ENCODE measurements around the gene LSM3. TPM values are rescaled to one million over a fixed set of nuclear protein-coding genes. Genes with fewer than 3 reads are reported as not detected.
"Not testable (repeated sequence)": the region's sequence is repeated elsewhere in the genome, so short reads cannot be mapped to it uniquely, and the experiment has no call there.

The LSM3 gene
- total RNA-seq, 1 experiment from 2014 or later, result 17.4 TPM

GRCh38 chr3:14228681-14229470, 50.3 kb downstream of the LSM3 start:
- no peak for DNase-seq (ENCODE audit: low read depth, low spot score)

DNA sequence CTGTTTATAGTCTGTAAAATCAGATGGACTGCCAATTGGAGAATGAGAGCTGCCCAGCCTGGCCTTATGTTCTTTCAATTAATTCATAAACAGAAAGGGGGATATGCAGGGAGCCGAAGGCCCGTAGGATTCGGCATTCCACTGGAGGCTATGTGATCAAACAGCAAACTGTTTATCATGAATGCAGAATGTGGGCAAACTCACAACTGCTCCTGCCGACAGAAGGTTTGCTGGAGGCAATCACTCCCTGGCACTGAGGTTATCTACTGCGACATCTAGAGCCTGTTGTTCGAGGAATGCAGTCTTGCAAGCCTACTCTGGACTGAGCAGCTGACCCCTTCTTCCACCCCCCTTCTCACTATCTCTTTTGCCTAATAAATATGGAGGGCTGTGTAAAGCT, 51.1 kb downstream of the LSM3 start:
- H3K4me3 ChIP-seq (replicated peaks in 1 of 2; ENCODE audit: low read depth in 1 of 2, low read length in 2 of 2); H4K20me1 ChIP-seq (ENCODE audit: insufficient read depth); intact Hi-C loops (cut with micrococcal nuclease); H2AFZ ChIP-seq (ENCODE audit: low read depth, low read length, poor library complexity, severe bottlenecking); H3K4me2 ChIP-seq (ENCODE audit: low read length); H3K79me2 ChIP-seq (ENCODE audit: insufficient read depth, low read length); DNase-seq (ENCODE audit: low read depth, low spot score); BruUV-seq (replicated peaks); RAD21 ChIA-PET (ENCODE audit: low non-redundant PET in 1 of 2, low total read pairs in 2 of 2, uncharacterized antibody in 2 of 2, unreplicated experiment in 2 of 2); H3K9me3 ChIP-seq (ENCODE audit: control insufficient read depth in 1 of 2, insufficient read depth in 1 of 2, low read depth in 1 of 2, low read length in 2 of 2); H3K27ac ChIP-seq (ENCODE audit: low read depth, low read length); H3K9ac ChIP-seq (ENCODE audit: low read length); CTCF ChIA-PET; H3K9me2 ChIP-seq (ENCODE audit: insufficient read depth); ATAC-seq; POLR2A ChIA-PET; H3K4me1 ChIP-seq (ENCODE audit: control insufficient read depth in 1 of 2, insufficient read depth in 2 of 2, low read length in 2 of 2); H3K36me3 ChIP-seq (ENCODE audit: control insufficient read depth in 1 of 2, insufficient read depth in 2 of 2, low read length in 2 of 2); H3K27me3 ChIP-seq (ENCODE audit: insufficient read depth, low read length): not testable (repeated sequence)

More at GRCh38 chr3:14228681-14229470, 50.3 kb downstream of the LSM3 start:
- H3K4me1 ChIP-seq (ENCODE audit: control insufficient read depth in 1 of 2, insufficient read depth in 2 of 2, low read length in 2 of 2), result no peaks in the 10 kb centered on the region
- H3K9ac ChIP-seq (ENCODE audit: low read length), result no peak overlapping the region
- RAD21 ChIA-PET (ENCODE audit: low non-redundant PET in 1 of 2, low total read pairs in 2 of 2, uncharacterized antibody in 2 of 2, unreplicated experiment in 2 of 2), result no interaction called here
- BruUV-seq (replicated peaks), result no TSS peak
- H3K79me2 ChIP-seq (ENCODE audit: insufficient read depth, low read length), result no peaks in the 10 kb centered on the region
- no peaks in the 10 kb centered on the region for H3K9me3 ChIP-seq (ENCODE audit: control insufficient read depth in 1 of 2, insufficient read depth in 1 of 2, low read depth in 1 of 2, low read length in 2 of 2)
- H3K27me3 ChIP-seq (ENCODE audit: insufficient read depth, low read length), result no peaks in the 10 kb centered on the region
- H4K20me1 ChIP-seq (ENCODE audit: insufficient read depth), result no peaks in the 10 kb centered on the region
- H3K9me2 ChIP-seq (ENCODE audit: insufficient read depth), result no peaks in the 10 kb centered on the region
- CTCF ChIA-PET, result no interaction called here
- POLR2A ChIA-PET, result no interaction called here
- no peak overlapping the region for H3K27ac ChIP-seq (ENCODE audit: low read depth, low read length)
- no peaks in the 10 kb centered on the region for H3K36me3 ChIP-seq (ENCODE audit: control insufficient read depth in 1 of 2, insufficient read depth in 2 of 2, low read length in 2 of 2)
- H3K4me2 ChIP-seq (ENCODE audit: low read length), result no peak overlapping the region
- intact Hi-C loops (cut with micrococcal nuclease), result no loop called here
- no peak overlapping the region for H3K4me3 ChIP-seq (replicated peaks in 1 of 2; ENCODE audit: low read depth in 1 of 2, low read length in 2 of 2)
- ATAC-seq, result no peak
- no peak overlapping the region for H2AFZ ChIP-seq (ENCODE audit: low read depth, low read length, poor library complexity, severe bottlenecking)
- TF ChIP-seq FOSL1 (IDR thresholded peaks at IDR 0.05; ENCODE audit: low read depth), result no peak
- TF ChIP-seq SIN3A (IDR thresholded peaks at IDR 0.05; ENCODE audit: low read depth), result no peak
- TF ChIP-seq ZNF274 (IDR thresholded peaks at IDR 0.05; ENCODE audit: low read depth, low read length), result no peak
- TF ChIP-seq ATF3 (IDR thresholded peaks at IDR 0.05), result no peak
- TF ChIP-seq EZH2phosphoT487 (IDR thresholded peaks at IDR 0.05; ENCODE audit: borderline replicate concordance), result no peak

All from HCT116 (cell line).